ENCODE results near the gene RNF19B. TPM values are rescaled to one million over a fixed set of nuclear protein-coding genes. Genes with fewer than 3 reads are reported as not detected.

Gene RNF19B
- total RNA-seq, 1 donor from 2014 or later: 20.1 TPM

DNA sequence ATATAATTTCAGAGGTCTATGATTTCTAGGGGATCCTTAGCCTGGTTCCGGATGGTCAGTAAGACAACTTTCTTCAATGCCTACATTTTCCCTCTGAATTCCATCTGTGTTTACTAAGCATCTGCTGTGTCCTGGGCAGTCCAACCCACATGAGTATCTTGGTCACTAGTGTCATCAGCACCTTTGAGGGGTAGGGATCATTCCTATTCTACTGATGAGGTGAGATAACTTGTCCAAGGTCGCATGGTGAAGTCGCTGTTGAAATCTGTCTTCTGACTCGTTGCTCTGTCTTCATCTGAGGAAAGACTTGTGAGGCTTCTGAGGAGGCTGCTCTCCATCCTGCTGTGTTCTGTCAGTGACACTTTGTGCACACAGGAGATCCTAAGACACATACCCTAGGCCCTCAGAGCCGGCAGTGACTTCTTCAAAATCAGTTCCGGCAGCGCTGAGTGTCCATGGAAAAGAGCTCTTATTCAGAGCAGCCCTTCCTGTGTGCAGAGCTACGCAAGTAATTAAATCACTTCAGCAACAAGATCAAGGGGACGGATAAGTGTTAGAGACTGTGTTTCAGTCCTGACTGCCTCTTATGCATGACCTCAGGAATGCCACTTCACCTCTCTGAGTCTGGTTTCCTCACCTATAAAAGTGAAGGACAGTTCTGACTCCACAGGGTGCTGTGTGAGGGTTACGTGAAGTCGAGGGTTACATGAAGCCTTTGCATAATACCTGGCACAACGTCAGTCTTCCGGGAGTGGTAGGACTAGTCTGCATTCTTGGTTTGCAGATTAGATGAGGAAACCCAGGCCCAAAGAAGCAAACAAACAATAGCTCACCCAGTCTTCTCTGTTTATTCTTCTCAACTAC, 43.7 kb upstream of the RNF19B start:
- Mint-ChIP-seq H3K4me1 (ENCODE audit: unreplicated experiment) (peaks cover 40% of the 10 kb centered on the region), H3K36me3 (peaks cover 35% of the 10 kb centered on the region), H3K27ac (peak overlapping the region; percentile 79), H3K27me3 (no peaks in the 10 kb centered on the region), H3K4me3 (no peak overlapping the region), H3K9me3 (no peaks in the 10 kb centered on the region)
- DNase-seq (ENCODE audit: extremely low spot score, unreplicated experiment): no peak
- no peak for TF ChIP-seq CTCF (conservative IDR thresholded peaks at IDR 0.05)

- Mint-ChIP-seq H3K36me3 (peaks cover 29% of the 10 kb centered on the region), H3K4me3 (peak overlapping the region; percentile 5), H3K4me1 (ENCODE audit: unreplicated experiment) (peaks cover 40% of the 10 kb centered on the region), H3K9me3 (no peaks in the 10 kb centered on the region), H3K27ac (peak overlapping the region; percentile 69), H3K27me3 (no peaks in the 10 kb centered on the region)
- DNase-seq (ENCODE audit: extremely low spot score, unreplicated experiment): no peak
- peak; percentile 49 for TF ChIP-seq CTCF (conservative IDR thresholded peaks at IDR 0.05)
Measured at GRCh38 chr1:33007190-33008050, 42.8 kb upstream of the RNF19B start.

- H3K4me1 Mint-ChIP-seq (ENCODE audit: unreplicated experiment): peaks cover 45% of the 10 kb centered on the region
- no peaks in the 10 kb centered on the region for H3K9me3 Mint-ChIP-seq
- peaks cover 18% of the 10 kb centered on the region for H3K36me3 Mint-ChIP-seq
- no peaks in the 10 kb centered on the region for H3K27me3 Mint-ChIP-seq
- H3K4me3 Mint-ChIP-seq: no peak overlapping the region
- no peak for DNase-seq (ENCODE audit: extremely low spot score, unreplicated experiment)
- no peak for TF ChIP-seq CTCF (conservative IDR thresholded peaks at IDR 0.05)
- no peak overlapping the region for H3K27ac Mint-ChIP-seq
Measured at GRCh38 chr1:33005838-33006421, 41.3 kb upstream of the RNF19B start.

GRCh38 chr1:33005117-33005837, 40.7 kb upstream of the RNF19B start:
- H3K27me3 Mint-ChIP-seq: no peaks in the 10 kb centered on the region
- H3K27ac Mint-ChIP-seq: no peak overlapping the region

More at GRCh38 chr1:33005117-33005837, 40.7 kb upstream of the RNF19B start:
- no peak for TF ChIP-seq CTCF (conservative IDR thresholded peaks at IDR 0.05)
- DNase-seq (ENCODE audit: extremely low spot score, unreplicated experiment): no peak
- Mint-ChIP-seq H3K4me3 (peak overlapping the region; percentile 13), H3K9me3 (no peaks in the 10 kb centered on the region), H3K36me3 (peaks cover 17% of the 10 kb centered on the region), H3K4me1 (ENCODE audit: unreplicated experiment) (peaks cover 51% of the 10 kb centered on the region)
